MM.1S (cell line): ENCODE data around the gene GPR89A.
"Not testable (repeated sequence)": the region's sequence is repeated elsewhere in the genome, so short reads cannot be mapped to it uniquely, and the experiment has no call there.

Source experiments
- CTCF ChIP-seq: fragments of 300-600 bp; sonication (generic); IDR thresholded peaks from 2 replicates; pipeline ENCODE4 v1.5.1; 2016; ENCODE audit warnings: antibody characterized with exemption, low read length, mixed read lengths
- EZH2 ChIP-seq: fragments of 300-600 bp; sonication (generic); optimal IDR thresholded peaks from 2 replicates; pipeline ENCODE3; 2017; ENCODE audit warnings: low read depth, mild to moderate bottlenecking, antibody characterized with exemption, low read length, mixed read lengths

DNA sequence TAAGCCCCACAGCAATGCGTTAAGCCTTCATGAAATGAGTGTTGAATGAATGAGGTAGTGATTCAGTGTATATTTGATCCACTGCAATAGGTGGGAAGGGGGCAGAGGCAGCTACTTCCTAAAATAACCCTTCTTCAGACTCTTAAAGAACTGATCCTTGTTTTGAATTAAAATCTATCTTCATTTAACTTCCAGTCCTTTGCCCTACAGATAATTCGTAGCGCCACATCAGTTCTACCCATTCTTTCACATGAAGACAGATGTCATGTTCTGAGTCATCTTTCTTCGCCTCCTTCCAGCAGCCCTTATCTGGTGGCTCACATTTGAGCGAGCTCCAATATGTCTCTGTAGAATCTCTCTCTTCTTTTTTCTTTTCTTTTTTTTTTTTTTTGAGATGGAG lies 948 bp upstream of the GPR89A start:
- not testable (repeated sequence) for TF ChIP-seq CTCF, EZH2
